NCI-H1694 (cell line): Measurements from ENCODE around the gene DPYD.

Experiments used
- DNase-seq: peaks from one replicate; lab custom pipeline; 2025; lab: John Stamatoyannopoulos, UW

Gene DPYD

GRCh38 chr1:97143236-97143882 lies 777.5 kb downstream of the DPYD start:
- DNase-seq = no peak

- DNase-seq = no peak
These were observed 780.2 kb downstream of the DPYD start for GRCh38 chr1:97140611-97141010.

- no peak for DNase-seq
These were observed 781.3 kb downstream of the DPYD start for GRCh38 chr1:97139512-97139911.

GRCh38 chr1:97138515-97139032 lies 782.3 kb downstream of the DPYD start:
- no peak for DNase-seq

GRCh38 chr1:97137862-97138514 lies 782.8 kb downstream of the DPYD start:
- DNase-seq = peak; percentile 97

- no peak for DNase-seq
These were observed 783.8 kb downstream of the DPYD start for GRCh38 chr1:97136996-97137395.

GRCh38 chr1:97135972-97136371 lies 784.9 kb downstream of the DPYD start:
- DNase-seq = no peak

GRCh38 chr1:97128426-97128825 lies 792.4 kb downstream of the DPYD start:
- no peak for DNase-seq

- DNase-seq = no peak
These were observed 797.0 kb downstream of the DPYD start for GRCh38 chr1:97123717-97124431.

GRCh38 chr1:97120806-97121205 lies 800.0 kb downstream of the DPYD start:
- DNase-seq = no peak

GRCh38 chr1:97119260-97120158 lies 801.3 kb downstream of the DPYD start:
- DNase-seq = no peak

- DNase-seq = no peak
These were observed 806.0 kb downstream of the DPYD start for GRCh38 chr1:97114842-97115241.

GRCh38 chr1:97112442-97112841 lies 808.4 kb downstream of the DPYD start:
- no peak for DNase-seq

- DNase-seq = no peak
These were observed 812.7 kb downstream of the DPYD start for GRCh38 chr1:97108179-97108578.

GRCh38 chr1:97105531-97105930 lies 815.3 kb downstream of the DPYD start:
- DNase-seq = no peak

- no peak for DNase-seq
These were observed 819.3 kb downstream of the DPYD start for GRCh38 chr1:97101509-97101908.

GRCh38 chr1:97097404-97097925 lies 823.4 kb downstream of the DPYD start:
- DNase-seq = no peak

GRCh38 chr1:97095764-97096163 lies 825.1 kb downstream of the DPYD start:
- no peak for DNase-seq

- no peak for DNase-seq
These were observed 826.4 kb downstream of the DPYD start for GRCh38 chr1:97094247-97094972.

GRCh38 chr1:97093741-97094140 lies 827.1 kb downstream of the DPYD start:
- DNase-seq = no peak

- DNase-seq = no peak
These were observed 828.0 kb downstream of the DPYD start for GRCh38 chr1:97092824-97093223.
